ENCODE data around the gene CEP41. TPM values are rescaled to one million over a fixed set of nuclear protein-coding genes. Genes with fewer than 3 reads are reported as not detected.

Gene CEP41, protein sequence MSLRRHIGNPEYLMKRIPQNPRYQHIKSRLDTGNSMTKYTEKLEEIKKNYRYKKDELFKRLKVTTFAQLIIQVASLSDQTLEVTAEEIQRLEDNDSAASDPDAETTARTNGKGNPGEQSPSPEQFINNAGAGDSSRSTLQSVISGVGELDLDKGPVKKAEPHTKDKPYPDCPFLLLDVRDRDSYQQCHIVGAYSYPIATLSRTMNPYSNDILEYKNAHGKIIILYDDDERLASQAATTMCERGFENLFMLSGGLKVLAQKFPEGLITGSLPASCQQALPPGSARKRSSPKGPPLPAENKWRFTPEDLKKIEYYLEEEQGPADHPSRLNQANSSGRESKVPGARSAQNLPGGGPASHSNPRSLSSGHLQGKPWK
- total RNA-seq (ENCODE audit: unreplicated experiment), result 34.7 TPM
- long read RNA-seq, full-length matches to known transcripts, result 16 of 21 reads
- long read RNA-seq, partial matches to known transcripts, result 1 of 21 reads
- long read RNA-seq, other reads (novel, unspliced or antisense), result 4 of 21 reads

DNA sequence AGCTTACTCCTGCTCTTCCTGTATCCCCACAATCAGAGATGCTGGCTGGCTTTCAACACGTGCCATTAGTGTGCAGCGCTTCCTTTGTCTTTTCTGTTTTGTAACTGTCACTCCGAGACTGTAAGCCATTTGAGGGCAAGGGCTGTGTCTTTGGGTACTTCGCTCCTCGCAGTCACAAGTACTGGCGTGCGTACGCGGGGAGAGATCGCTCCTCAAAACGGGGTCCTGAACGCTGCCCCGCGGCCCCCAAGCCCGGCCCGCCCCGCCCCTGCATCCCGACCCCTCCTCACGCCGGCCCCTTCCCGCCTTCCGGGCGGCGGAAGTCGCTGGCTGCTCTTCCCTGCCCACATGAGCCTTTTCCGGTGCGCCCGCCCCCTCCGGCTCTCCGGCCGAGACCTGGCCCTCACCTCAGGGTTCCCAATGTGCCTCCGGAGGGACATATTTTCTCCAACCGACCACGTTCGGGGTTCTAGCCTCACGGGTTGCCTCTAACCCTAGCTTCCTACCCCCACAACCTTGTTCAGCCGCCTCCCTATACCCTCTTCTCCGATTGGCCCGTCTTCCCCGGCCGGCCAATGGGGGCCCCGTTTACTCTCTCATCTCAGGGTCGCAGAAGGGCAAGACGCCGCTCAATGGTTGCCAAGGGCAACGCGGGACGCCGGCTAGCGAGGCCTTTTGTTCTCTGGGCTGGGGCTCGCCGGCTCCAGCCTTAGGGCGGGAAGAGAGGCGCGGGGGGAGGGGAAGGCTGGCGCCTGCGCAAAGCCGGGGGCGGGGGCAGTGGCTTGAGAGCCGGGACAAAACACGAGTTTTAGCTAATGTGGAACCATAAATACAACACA lies at the start of gene CEP41:
Gene CEP41 (minus strand): TSS at position 490 of the 839 bp plus-strand sequence. CDS start 50 bp downstream, at position 440.
- peaks cover 6% of the 10 kb centered on the region for H3K27me3 Mint-ChIP-seq (ENCODE audit: unreplicated experiment)
- H3K27ac Mint-ChIP-seq (ENCODE audit: unreplicated experiment), result peak within 1 kb of the TSS; percentile 100
- peak within 1 kb of the TSS; percentile 96 for H3K4me3 Mint-ChIP-seq (ENCODE audit: unreplicated experiment)
- H3K4me1 Mint-ChIP-seq (ENCODE audit: low read depth, unreplicated experiment), result peaks cover 12% of the 10 kb centered on the region
- no peaks in the 10 kb centered on the region for H3K36me3 Mint-ChIP-seq (ENCODE audit: unreplicated experiment)
- H3K9me3 Mint-ChIP-seq (ENCODE audit: unreplicated experiment), result peaks cover 3% of the 10 kb centered on the region
- DNase-seq, result peak; percentile 99
- no peak for TF ChIP-seq CTCF (IDR thresholded peaks at IDR 0.05; ENCODE audit: partially characterized antibody, unreplicated experiment)

- peaks cover 13% of the 10 kb centered on the region for H3K9me3 Mint-ChIP-seq (ENCODE audit: unreplicated experiment)
- H3K27ac Mint-ChIP-seq (ENCODE audit: unreplicated experiment), result peak overlapping the region; percentile 85
- H3K36me3 Mint-ChIP-seq (ENCODE audit: unreplicated experiment), result peaks cover 10% of the 10 kb centered on the region
- no peak for TF ChIP-seq CTCF (IDR thresholded peaks at IDR 0.05; ENCODE audit: partially characterized antibody, unreplicated experiment)
- H3K4me1 Mint-ChIP-seq (ENCODE audit: low read depth, unreplicated experiment), result peaks cover 20% of the 10 kb centered on the region
- peak; percentile 40 for DNase-seq
- H3K27me3 Mint-ChIP-seq (ENCODE audit: unreplicated experiment), result peaks cover 4% of the 10 kb centered on the region
- peak overlapping the region; percentile 85 for H3K4me3 Mint-ChIP-seq (ENCODE audit: unreplicated experiment)
Measured at GRCh38 chr7:130490311-130490791, 49.5 kb upstream of the CEP41 start.

DNA sequence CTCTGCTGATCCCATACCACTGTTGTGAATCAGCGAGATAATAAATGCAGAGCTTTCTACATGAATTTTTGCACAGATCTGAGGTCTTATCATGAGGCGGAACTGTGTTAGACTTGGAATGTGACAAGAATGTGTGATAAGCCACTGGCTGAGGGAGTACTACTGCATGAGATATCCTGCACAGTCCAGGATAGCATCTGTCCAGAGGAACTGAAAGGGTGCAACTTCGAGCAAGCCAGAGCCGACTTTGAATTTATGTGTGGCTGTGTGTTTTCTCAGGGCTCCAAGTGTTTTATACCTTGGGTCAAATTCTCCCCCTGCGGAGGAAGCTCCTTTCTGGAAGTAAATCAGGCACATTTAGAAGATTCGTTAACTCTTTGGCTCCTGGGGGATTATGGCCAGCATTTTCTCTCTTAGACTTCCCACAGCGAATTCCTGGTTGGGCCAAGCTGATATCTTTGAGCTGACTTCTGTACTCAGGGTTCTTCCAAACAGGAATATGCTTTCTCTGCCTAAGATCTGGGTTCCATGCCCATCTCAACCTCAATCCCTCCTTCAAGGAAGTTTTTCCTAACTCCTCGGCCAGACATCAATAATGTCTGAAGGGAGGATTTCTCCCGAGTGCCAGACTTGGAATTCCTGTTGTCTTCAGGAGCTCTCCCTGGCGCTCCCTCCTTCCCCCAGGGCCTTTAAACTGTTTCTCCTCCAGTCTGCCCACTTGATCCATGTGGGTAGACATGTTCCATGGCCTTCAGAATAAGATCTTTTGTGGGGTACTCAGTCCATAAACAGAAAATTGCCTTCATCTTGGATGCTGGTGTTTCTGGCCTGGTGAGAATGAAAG lies 48.5 kb upstream of the CEP41 start:
- peaks cover 10% of the 10 kb centered on the region for H3K36me3 Mint-ChIP-seq (ENCODE audit: unreplicated experiment)
- no peak for DNase-seq
- peaks cover 17% of the 10 kb centered on the region for H3K4me1 Mint-ChIP-seq (ENCODE audit: low read depth, unreplicated experiment)
- H3K27ac Mint-ChIP-seq (ENCODE audit: unreplicated experiment), result peak overlapping the region; percentile 9
- H3K27me3 Mint-ChIP-seq (ENCODE audit: unreplicated experiment), result peaks cover 4% of the 10 kb centered on the region
- TF ChIP-seq CTCF (IDR thresholded peaks at IDR 0.05; ENCODE audit: partially characterized antibody, unreplicated experiment), result no peak
- H3K9me3 Mint-ChIP-seq (ENCODE audit: unreplicated experiment), result peaks cover 13% of the 10 kb centered on the region
- peak overlapping the region; percentile 40 for H3K4me3 Mint-ChIP-seq (ENCODE audit: unreplicated experiment)

- Mint-ChIP-seq H3K4me3 (ENCODE audit: unreplicated experiment) (no peak overlapping the region), H3K4me1 (ENCODE audit: low read depth, unreplicated experiment) (peaks cover 13% of the 10 kb centered on the region), H3K9me3 (ENCODE audit: unreplicated experiment) (peaks cover 13% of the 10 kb centered on the region), H3K36me3 (ENCODE audit: unreplicated experiment) (peaks cover 10% of the 10 kb centered on the region), H3K27ac (ENCODE audit: unreplicated experiment) (no peak overlapping the region), H3K27me3 (ENCODE audit: unreplicated experiment) (peaks cover 4% of the 10 kb centered on the region)
- no peak for DNase-seq
- TF ChIP-seq CTCF (IDR thresholded peaks at IDR 0.05; ENCODE audit: partially characterized antibody, unreplicated experiment), result no peak
Measured at GRCh38 chr7:130488392-130489139, 47.8 kb upstream of the CEP41 start.
